NCI-H510A treated with DMSO at 0.1 percent for 48 hours (cell line): Measurements from ENCODE around the gene LDB3.

ENCODE experiments used
- DNase-seq: peaks from one replicate; lab custom pipeline; 2025; lab: John Stamatoyannopoulos, UW

LDB3 gene

DNA sequence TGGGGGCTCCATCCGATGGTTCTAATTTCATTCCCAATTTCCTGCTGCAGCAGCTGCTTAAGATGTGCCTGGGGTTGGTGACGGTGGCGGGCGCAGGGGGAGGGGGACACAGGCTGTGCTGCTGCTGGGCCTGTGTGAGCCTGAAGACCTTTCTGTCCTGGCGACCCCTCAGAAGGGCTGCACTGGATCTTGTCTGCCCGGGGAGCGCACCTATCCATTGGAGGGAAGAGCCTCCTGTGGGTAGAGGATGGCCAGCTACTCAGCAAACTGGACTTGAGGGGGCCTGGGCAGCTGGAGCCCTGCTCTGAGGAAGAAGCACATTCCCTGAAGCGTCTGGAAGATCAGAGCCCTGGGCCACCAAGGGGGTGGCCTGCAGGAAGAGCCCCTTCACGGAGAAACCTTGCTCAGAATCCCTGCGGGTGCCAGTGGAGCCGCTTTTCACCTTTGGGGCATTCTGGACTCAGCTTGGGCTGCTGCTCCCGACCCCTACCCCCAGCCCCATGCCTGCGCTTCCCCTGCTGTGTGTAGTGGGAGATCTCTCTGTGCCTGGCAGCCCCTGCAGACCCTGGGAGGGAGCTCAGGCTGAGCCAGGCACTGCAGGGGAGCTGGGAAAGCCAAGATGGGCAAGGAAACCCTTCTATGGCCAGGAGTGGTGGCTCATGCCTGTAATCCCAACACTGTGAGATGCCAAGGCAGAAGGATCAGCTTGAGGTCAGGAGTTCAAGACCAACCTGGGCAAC is 17.8 kb downstream of the LDB3 start:
- no peak for DNase-seq

- no peak for DNase-seq
Observed at GRCh38 chr10:86686972-86687371, 18.7 kb downstream of the LDB3 start.

DNA sequence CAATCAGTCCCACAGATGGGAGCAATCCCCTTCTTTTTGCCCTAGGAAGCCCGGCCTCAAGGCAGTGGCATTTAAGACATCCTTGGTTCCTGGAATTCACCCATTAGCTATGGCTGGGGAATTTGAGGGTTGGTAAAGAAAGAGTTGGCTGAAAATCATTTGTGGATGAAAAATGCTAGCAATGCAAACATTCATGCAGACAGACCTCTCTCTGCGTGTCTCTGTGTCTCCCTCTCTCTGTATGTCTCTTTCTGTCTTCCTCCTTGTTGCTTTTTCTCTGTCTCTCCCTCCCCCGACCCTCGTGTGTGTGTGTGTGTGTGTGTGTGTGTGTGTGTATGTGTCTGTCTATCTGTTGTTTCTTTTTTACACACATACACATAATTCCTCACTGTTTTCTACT is 19.4 kb downstream of the LDB3 start:
- DNase-seq, result no peak

GRCh38 chr10:86688398-86688921 is 20.1 kb downstream of the LDB3 start:
- DNase-seq, result peak; percentile 57

GRCh38 chr10:86689146-86689545 is 20.8 kb downstream of the LDB3 start:
- DNase-seq, result no peak

- no peak for DNase-seq
Observed at GRCh38 chr10:86690231-86690630, 21.9 kb downstream of the LDB3 start.

- no peak for DNase-seq
Observed at GRCh38 chr10:86690657-86691084, 22.4 kb downstream of the LDB3 start.

GRCh38 chr10:86691333-86692022 is 23.2 kb downstream of the LDB3 start:
- no peak for DNase-seq

DNA sequence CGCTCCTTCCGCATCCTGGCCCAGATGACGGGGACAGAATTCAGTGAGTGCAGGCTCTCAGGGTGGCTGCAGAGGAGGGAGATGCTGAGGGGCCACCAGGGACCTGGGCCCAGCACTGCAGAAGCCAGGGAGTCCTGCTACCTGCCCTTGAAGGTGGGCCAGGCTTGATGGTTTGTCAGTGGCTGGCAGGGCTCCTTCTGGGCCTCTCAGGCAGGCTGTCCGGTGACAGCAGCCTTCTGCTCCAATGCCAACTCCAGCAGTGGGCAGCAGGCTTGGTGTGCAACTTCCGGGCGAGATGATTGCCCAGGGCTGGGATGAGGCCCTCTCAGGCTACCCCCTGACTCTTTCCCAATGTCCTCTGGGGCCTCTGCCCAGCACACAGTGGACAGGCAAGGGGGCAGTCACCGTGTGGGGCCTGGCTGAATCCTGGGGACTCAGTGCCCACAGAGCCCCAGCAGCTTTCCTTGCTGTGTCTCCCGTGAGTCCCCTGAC is 23.8 kb downstream of the LDB3 start:
- no peak for DNase-seq

DNA sequence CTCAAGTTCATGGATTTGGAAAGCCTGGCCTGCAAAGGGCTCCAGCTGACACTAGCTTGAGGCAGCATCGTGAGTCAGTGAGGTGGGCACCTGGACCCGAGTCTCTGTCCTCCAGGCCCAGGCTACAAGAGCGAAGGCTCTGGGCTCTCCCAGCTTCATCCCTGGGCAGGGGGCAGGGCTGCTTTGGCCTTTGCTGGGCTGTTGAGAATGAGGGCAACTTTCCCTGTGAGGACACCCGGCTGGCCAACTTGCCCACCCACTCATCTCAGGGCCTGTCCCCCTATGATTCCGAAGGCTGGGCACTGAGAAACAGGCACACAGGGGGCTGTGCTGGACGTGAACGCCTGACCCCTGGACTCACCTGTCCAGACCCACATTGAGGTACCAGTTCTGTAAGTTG is 24.4 kb downstream of the LDB3 start:
- DNase-seq, result no peak

DNA sequence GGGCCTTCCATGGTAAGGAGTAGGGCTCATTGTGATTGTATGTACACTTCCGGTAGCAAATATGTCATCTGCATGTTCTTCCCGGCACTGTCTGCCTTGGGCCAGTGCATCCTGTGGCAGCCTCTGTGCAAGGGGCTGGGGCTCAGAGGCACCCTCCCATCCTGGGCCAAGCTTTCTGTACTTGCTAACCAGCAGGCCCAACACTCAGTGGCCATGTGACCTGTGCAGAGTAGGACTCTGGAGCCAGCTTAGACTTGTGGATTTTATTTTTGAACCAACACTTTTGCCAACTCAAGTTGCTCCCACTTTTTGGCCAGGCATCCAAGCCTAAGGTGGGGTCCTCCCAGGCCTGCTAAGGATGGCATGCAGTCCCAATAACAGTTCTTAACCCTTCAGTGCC is 25.0 kb downstream of the LDB3 start:
- no peak for DNase-seq

DNA sequence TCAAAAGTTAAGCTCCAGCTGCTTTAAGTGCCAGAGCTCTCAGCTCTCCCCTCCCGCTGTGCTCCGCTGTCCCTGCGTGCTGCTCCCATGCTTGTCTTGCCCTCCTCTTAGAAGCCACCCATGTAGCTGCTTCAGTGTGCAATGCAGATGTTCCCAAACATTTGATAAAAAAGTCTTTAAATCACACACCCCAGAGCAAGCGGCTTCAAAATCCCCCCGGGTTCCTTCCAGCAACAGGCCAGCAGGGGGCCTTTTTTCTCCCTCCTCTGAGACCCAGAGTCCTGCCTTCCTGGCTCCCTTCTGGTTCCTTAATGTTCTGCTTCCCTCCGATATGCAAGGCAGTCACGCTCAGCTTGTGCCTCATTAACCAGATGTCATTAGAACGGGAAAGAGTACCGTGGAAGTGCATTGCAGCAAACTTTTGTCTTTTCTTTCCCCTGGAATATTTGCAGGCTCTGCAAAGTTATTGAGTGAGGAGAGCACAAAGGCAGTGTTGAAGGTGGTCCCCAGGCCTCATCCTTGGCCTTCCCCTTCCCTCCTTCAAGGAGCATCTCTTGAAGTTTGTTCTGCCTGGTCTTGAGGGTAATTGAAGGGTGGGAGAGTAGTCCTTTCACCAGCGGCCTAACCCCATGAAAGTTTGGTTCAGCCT is 25.5 kb downstream of the LDB3 start:
- peak; percentile 60 for DNase-seq

DNA sequence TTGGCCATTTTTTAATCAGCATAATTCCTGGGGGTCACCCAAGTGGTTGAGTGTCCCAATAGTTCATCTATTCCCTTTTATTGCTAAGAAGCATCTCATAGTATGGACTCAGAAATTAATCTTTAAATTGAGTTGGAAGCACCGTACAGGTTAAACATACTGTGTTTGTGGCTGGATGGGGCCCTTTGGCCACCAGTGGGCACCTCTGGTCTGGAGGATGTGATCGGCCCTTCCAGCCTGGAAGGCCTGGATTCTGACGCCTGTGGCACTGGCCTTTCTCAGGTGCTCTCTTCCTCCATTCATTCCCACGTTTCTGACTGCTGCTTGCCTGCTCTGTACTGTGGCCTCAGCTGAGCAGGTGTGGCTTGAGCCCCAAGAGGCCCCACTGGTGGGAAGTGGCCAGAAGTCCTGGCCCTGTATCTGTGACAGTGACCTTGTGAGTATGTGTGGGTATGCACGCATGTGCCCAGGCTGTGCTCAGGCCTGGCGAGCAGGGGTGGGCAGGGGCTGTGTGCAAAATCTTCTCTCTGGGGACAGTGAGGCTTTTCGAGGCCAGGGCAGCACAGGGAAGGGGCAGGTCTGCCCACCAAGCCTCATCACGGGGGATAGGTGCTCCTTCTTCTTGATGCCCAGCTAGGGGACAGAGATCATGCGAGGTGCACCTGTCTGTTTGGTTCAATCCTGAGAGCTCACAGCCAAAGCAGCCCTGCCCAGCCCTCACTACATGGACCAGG is 30.1 kb downstream of the LDB3 start:
- DNase-seq, result no peak

DNA sequence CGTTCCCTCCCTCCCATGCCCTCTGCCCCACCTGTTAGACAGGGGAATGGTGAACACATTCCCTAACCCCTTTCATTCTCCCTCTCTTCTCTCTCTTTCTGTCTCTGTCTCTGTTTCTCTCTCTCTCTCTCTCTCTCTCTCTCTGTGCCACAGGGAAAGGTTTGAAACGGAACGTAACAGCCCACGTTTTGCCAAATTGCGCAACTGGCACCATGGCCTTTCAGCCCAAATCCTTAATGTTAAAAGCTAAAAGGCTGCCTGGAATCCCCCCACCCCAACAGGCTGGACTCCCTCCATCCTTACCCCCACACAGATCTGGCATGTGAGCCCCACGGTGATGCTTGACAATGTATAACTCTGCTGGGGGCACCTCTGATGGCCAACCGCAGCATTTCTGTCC is 30.8 kb downstream of the LDB3 start:
- no peak for DNase-seq

DNA sequence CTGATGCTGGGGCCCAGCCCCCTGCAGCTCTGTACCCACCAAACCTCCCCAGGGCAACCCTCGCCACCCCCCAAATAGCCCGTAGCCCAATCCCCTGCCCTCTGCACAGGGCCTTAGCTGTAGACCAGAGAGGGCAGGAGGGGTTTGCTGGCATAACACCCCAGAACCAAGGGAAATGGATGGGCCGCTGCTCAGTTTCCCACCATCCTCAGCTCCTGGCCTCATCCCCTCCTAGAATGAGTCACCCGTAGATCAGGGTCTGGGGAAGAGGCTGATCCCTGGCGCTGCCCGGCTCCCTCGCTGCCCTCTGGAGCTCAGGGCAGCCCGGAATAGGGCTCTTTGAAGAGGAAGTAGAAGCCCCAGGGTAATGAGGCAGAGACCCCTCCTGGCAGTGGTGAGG is 31.2 kb downstream of the LDB3 start:
- no peak for DNase-seq

DNA sequence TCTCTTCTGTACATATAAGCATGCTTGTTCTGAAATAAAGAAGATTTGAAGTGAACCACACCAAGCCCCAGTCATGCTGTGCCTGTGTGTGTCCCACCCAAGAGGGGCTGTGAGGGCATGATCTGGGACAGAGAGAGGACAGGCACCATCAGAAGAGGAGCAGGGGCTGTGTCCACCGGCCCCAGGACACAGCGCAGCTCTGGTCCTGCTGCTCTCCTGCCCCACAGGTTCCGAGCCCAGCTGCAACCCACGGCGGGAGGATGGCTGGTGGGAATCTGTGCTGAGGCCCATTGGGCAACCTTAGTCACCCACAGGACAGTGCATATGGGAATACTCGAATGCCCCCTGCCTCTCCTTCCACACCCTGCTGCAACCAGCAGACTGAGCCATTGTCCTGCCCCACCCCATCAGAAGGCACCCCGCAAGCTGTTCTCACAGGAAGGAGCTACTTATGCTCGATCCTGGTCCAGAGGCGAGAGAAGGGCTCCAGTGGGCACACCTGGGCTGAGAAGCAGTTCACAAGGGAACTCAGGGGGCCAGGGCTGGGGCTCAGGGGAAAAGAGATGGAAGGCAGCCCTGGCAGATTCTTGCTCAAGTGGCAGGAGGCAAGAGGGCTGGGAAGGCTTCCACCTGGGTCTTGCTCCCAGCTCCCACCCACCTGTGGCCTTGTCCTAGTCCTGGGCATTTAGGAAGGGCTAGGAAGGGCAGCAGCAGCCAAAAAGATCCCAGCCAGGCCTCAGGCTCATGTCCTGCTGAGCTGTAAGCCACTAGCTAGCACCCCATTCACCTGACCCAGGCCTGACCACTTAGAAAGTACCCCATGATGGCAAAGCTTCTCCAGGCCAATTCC is 31.9 kb downstream of the LDB3 start:
- no peak for DNase-seq

- no peak for DNase-seq
Observed at GRCh38 chr10:86700851-86701617, 32.7 kb downstream of the LDB3 start.

GRCh38 chr10:86703176-86703575 is 34.9 kb downstream of the LDB3 start:
- DNase-seq, result no peak

DNA sequence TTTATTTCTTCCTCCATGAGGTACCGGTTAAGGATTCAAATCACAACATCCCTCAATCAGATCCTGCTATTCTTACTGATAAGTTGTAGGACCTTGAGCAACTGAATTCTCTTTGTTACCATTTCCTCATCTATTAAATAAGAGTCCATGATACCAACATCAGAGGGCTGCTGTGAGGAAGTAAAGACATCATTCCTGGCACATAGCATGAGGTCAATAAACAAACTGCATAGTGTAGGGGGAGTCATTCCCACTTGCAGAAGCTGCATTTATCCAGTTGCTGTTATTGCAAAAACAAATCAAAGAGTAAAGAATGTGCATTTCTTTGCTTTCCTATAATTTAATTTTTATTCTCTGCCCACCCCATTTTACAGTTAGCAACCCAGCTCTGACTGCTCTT is 36.8 kb downstream of the LDB3 start:
- DNase-seq, result no peak

- DNase-seq, result no peak
Observed at GRCh38 chr10:86705905-86706304, 37.6 kb downstream of the LDB3 start.
